ENCODE data around the gene ZNF618.

ZNF618 gene

GRCh38 chr9:113882181-113882580 is 6.1 kb downstream of the ZNF618 start:
- in situ Hi-C loops (cut with MboI; ENCODE audit: low sequenced_read_pairs), result no loop called here

- in situ Hi-C loops (cut with MboI; ENCODE audit: low sequenced_read_pairs), result no loop called here
Observed at GRCh38 chr9:113882636-113883164, 6.6 kb downstream of the ZNF618 start.

- in situ Hi-C loops (cut with MboI; ENCODE audit: low sequenced_read_pairs), result no loop called here
Observed at GRCh38 chr9:113885183-113886025, 9.3 kb downstream of the ZNF618 start.

- in situ Hi-C loops (cut with MboI; ENCODE audit: low sequenced_read_pairs), result no loop called here
Observed at GRCh38 chr9:113886026-113886369, 9.9 kb downstream of the ZNF618 start.

GRCh38 chr9:113886466-113886865 is 10.4 kb downstream of the ZNF618 start:
- in situ Hi-C loops (cut with MboI; ENCODE audit: low sequenced_read_pairs), result no loop called here

- in situ Hi-C loops (cut with MboI; ENCODE audit: low sequenced_read_pairs), result no loop called here
Observed at GRCh38 chr9:113886933-113887332, 10.8 kb downstream of the ZNF618 start.

- in situ Hi-C loops (cut with MboI; ENCODE audit: low sequenced_read_pairs), result no loop called here
Observed at GRCh38 chr9:113887436-113887835, 11.3 kb downstream of the ZNF618 start.

- in situ Hi-C loops (cut with MboI; ENCODE audit: low sequenced_read_pairs), result no loop called here
Observed at GRCh38 chr9:113888336-113888735, 12.2 kb downstream of the ZNF618 start.

GRCh38 chr9:113888976-113889375 is 12.9 kb downstream of the ZNF618 start:
- in situ Hi-C loops (cut with MboI; ENCODE audit: low sequenced_read_pairs), result no loop called here

GRCh38 chr9:113890704-113891103 is 14.6 kb downstream of the ZNF618 start:
- in situ Hi-C loops (cut with MboI; ENCODE audit: low sequenced_read_pairs), result no loop called here

- in situ Hi-C loops (cut with MboI; ENCODE audit: low sequenced_read_pairs), result no loop called here
Observed at GRCh38 chr9:113892861-113893491, 16.9 kb downstream of the ZNF618 start.

- in situ Hi-C loops (cut with MboI; ENCODE audit: low sequenced_read_pairs), result no loop called here
Observed at GRCh38 chr9:113894166-113894565, 18.1 kb downstream of the ZNF618 start.

GRCh38 chr9:113895526-113895925 is 19.4 kb downstream of the ZNF618 start:
- in situ Hi-C loops (cut with MboI; ENCODE audit: low sequenced_read_pairs), result no loop called here

GRCh38 chr9:113896713-113897112 is 20.6 kb downstream of the ZNF618 start:
- in situ Hi-C loops (cut with MboI; ENCODE audit: low sequenced_read_pairs), result no loop called here

GRCh38 chr9:113898151-113898550 is 22.0 kb downstream of the ZNF618 start:
- in situ Hi-C loops (cut with MboI; ENCODE audit: low sequenced_read_pairs), result no loop called here

- in situ Hi-C loops (cut with MboI; ENCODE audit: low sequenced_read_pairs), result no loop called here
Observed at GRCh38 chr9:113898596-113898995, 22.5 kb downstream of the ZNF618 start.

- in situ Hi-C loops (cut with MboI; ENCODE audit: low sequenced_read_pairs), result no loop called here
Observed at GRCh38 chr9:113899205-113899604, 23.1 kb downstream of the ZNF618 start.

- in situ Hi-C loops (cut with MboI; ENCODE audit: low sequenced_read_pairs), result no loop called here
Observed at GRCh38 chr9:113901221-113901688, 25.1 kb downstream of the ZNF618 start.

- in situ Hi-C loops (cut with MboI; ENCODE audit: low sequenced_read_pairs), result no loop called here
Observed at GRCh38 chr9:113903514-113904077, 27.5 kb downstream of the ZNF618 start.

- in situ Hi-C loops (cut with MboI; ENCODE audit: low sequenced_read_pairs), result no loop called here
Observed at GRCh38 chr9:113906411-113907110, 30.5 kb downstream of the ZNF618 start.

GRCh38 chr9:113907282-113907681 is 31.2 kb downstream of the ZNF618 start:
- in situ Hi-C loops (cut with MboI; ENCODE audit: low sequenced_read_pairs), result no loop called here
